Mesendoderm (in vitro differentiated cells): ENCODE data around the gene CELF1.
"Not testable (repeated sequence)": the region's sequence is repeated elsewhere in the genome, so short reads cannot be mapped to it uniquely, and the experiment has no call there.

ENCODE experiments used
- DNase-seq: peaks from one replicate; pipeline ENCODE4 v3.0.0; 2013
- H2AK5ac ChIP-seq: 2 replicates; pipeline ENCODE4 v1.6.1; 2013; ENCODE audit warnings: low read length, inconsistent platforms
- H2BK120ac ChIP-seq: 2 replicates; pipeline ENCODE4 v1.6.1; 2013; ENCODE audit warnings: low read depth, mild to moderate bottlenecking, low read length, moderate library complexity, mixed read lengths
- H2BK15ac ChIP-seq: replicated peaks from 2 replicates; pipeline ENCODE4 v1.6.1; 2013; ENCODE audit warnings: low read depth, mild to moderate bottlenecking, moderate library complexity
- H2BK5ac ChIP-seq: 2 replicates; pipeline ENCODE4 v1.6.1; 2013; ENCODE audit warnings: low read length, inconsistent platforms
- H3K18ac ChIP-seq: 2 replicates; pipeline ENCODE4 v1.6.1; 2013; ENCODE audit warnings: mild to moderate bottlenecking, low read length, mixed read lengths
- H3K23ac ChIP-seq: one replicate; pipeline ENCODE4 v1.6.1; 2013; ENCODE audit warnings: low read length
- H3K27ac ChIP-seq: 2 replicates; pipeline ENCODE4 v1.5.1; 2013; ENCODE audit warnings: low read depth, mild to moderate bottlenecking, inconsistent platforms, low read length, moderate library complexity
- H3K27me3 ChIP-seq: 2 replicates; pipeline ENCODE4 v1.6.1; 2013; ENCODE audit warnings: low read length, control low read depth, mild to moderate bottlenecking, inconsistent platforms; ENCODE audit not compliant: insufficient read depth, poor library complexity
- H3K36me3 ChIP-seq: 2 replicates; pipeline ENCODE4 v1.6.1; 2013; ENCODE audit warnings: low read length, inconsistent platforms; ENCODE audit not compliant: control insufficient read depth, insufficient read depth
- H3K4ac ChIP-seq: one replicate; pipeline ENCODE4 v1.6.1; 2013; ENCODE audit warnings: low read depth, mild to moderate bottlenecking, low read length, moderate library complexity
- H3K4me1 ChIP-seq: 2 replicates; pipeline ENCODE4 v1.6.1; 2013; ENCODE audit warnings: low read depth, low read length, inconsistent platforms; ENCODE audit not compliant: control insufficient read depth
- H3K4me2 ChIP-seq: 2 replicates; pipeline ENCODE4 v1.6.1; 2013; ENCODE audit warnings: low read length
- H3K4me3 ChIP-seq: 2 replicates; pipeline ENCODE4 v1.5.1; 2013; ENCODE audit warnings: mild to moderate bottlenecking, low read length
- H3K56ac ChIP-seq: one replicate; pipeline ENCODE4 v1.6.1; 2013; ENCODE audit warnings: low read length
- H3K79me1 ChIP-seq: 2 replicates; pipeline ENCODE4 v1.6.1; 2013; ENCODE audit warnings: low read length, inconsistent platforms
- H3K79me2 ChIP-seq: 2 replicates; pipeline ENCODE4 v1.6.1; 2013; ENCODE audit warnings: mild to moderate bottlenecking, low read length; ENCODE audit not compliant: control insufficient read depth, insufficient read depth
- H3K9ac ChIP-seq: 2 replicates; pipeline ENCODE4 v1.6.1; 2013; ENCODE audit warnings: low read length, inconsistent platforms
- H4K5ac ChIP-seq: one replicate; pipeline ENCODE4 v1.6.1; 2013; ENCODE audit warnings: low read length
- H4K8ac ChIP-seq: one replicate; pipeline ENCODE4 v1.6.1; 2013; ENCODE audit warnings: low read depth, mild to moderate bottlenecking, control low read depth, low read length, moderate library complexity
- WGBS: extraction: QIAGEN DNeasy Blood & Tissue Kit; methylation state at CpG from one replicate; pipeline ENCODE4 v1.1.7; 2013; ENCODE audit warnings: low lambda C conversion rate, missing lambda C conversion rate; ENCODE audit not compliant: insufficient coverage; ENCODE audit errors: extremely low coverage; 5-methylcytosine and 5-hydroxymethylcytosine counted together

CELF1 gene

DNA sequence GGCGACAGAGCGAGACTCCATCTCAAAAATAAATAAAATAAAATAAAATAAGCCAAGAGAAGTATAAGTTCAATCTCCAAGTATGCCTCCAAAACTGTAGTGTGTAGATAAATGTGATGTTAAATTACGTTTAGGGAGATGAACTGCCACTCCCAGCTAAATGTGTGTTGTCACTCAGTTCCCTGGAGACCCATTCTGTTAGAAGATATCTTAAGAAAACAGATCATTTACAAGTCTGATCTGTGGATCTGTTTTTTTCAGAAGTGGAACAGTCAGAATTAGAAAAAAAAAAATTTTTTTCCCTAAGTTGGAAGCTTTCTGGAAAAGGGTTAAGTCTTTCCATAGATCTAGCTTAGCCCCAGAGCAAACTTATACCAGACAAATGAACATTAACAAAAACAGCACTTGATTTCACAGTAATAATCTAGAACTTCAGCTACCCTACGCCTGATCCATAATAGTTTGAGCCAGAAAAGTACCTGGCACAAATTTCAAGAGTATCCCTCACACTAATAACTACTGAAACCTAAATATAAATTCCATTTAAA, 18.2 kb downstream of the CELF1 start:
- no peak overlapping the region for H3K23ac ChIP-seq
- H2BK5ac ChIP-seq = no peak overlapping the region
- no peak overlapping the region for H4K8ac ChIP-seq
- H3K27me3 ChIP-seq = no peaks in the 10 kb centered on the region
- H3K4me2 ChIP-seq = no peak overlapping the region
- H2AK5ac ChIP-seq = no peak overlapping the region
- H3K79me2 ChIP-seq = peaks cover 88% of the 10 kb centered on the region
- H2BK120ac ChIP-seq = no peak overlapping the region
- no peak overlapping the region for H4K5ac ChIP-seq
- H3K36me3 ChIP-seq = no peaks in the 10 kb centered on the region
- no peak overlapping the region for H3K27ac ChIP-seq
- no peak overlapping the region for H3K18ac ChIP-seq
- H3K56ac ChIP-seq = no peak overlapping the region
- peaks cover 2% of the 10 kb centered on the region for H3K4me1 ChIP-seq
- DNase-seq = no peak
- H3K79me1 ChIP-seq = peaks cover 7% of the 10 kb centered on the region
- WGBS = no CpG with 5 or more reads among the region's 4 CpGs
- H3K9ac ChIP-seq = no peak overlapping the region
- no peak overlapping the region for H3K4me3 ChIP-seq
- no peak overlapping the region for H2BK15ac ChIP-seq
- no peak overlapping the region for H3K4ac ChIP-seq

DNA sequence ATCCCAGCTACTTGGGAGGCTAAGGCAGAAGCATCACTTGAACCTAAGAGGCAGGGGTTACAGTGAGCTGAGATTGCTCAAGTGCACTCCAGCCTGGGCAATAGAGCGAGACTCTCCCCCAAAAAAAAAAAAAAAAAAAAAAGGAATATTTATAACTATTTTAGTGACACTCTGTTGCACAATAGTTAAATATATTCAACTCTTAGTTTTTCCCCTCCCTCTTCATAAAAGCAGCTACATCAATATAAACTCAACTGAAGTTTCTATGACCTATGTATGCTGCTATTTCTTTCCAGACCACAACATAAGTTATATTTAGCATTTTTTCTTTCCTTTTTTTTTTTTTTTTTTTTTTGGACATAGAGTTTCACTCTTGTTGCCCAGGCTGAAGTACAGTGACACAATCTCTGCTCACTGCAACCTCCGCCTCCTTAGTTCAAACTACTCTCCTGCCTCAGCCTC, 19.2 kb downstream of the CELF1 start:
- Histone ChIP-seq H2BK120ac (no peak overlapping the region), H3K4ac (no peak overlapping the region), H2AK5ac (no peak overlapping the region), H3K4me1 (no peaks in the 10 kb centered on the region), H3K79me1 (peaks cover 4% of the 10 kb centered on the region), H4K5ac (no peak overlapping the region), H3K23ac (no peak overlapping the region), H3K79me2 (peaks cover 89% of the 10 kb centered on the region), H4K8ac (no peak overlapping the region), H3K27me3 (no peaks in the 10 kb centered on the region), H3K56ac (no peak overlapping the region), H3K4me3 (no peak overlapping the region), H3K18ac (no peak overlapping the region), H3K9ac (no peak overlapping the region), H3K4me2 (no peak overlapping the region), H3K27ac (no peak overlapping the region), H2BK15ac (no peak overlapping the region), H3K36me3 (no peaks in the 10 kb centered on the region), H2BK5ac (no peak overlapping the region)
- DNase-seq = no peak
- no CpG with 5 or more reads among the region's 2 CpGs for WGBS

DNA sequence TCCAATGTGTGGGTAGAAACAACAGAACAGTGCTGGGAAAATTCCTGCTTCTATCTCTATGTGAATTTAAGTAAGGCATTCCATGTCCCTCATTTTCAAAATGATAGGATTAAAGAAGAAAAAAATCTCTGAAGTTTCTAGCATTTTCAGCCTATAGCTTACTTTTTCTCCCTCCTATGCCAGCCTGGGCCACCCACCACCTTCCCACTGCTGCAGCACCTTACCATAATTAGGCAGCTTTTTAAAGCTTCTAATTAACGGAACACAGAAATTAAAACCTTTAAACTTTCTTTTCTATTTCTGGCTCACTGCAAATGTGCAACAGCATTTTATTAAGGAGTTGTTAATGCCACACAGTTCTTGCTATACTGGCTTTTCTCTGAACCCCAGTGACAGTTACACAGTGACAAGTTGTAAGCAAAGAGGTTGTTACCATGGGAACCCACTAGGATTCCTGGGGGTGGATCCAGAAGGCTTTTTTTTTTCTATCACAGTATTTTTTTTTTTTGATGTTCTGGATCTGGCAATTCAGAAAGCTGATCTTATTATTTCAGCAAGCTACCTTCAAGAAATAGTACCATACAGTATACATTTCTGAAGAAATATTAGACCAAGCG, 20.2 kb downstream of the CELF1 start:
- no peaks in the 10 kb centered on the region for H3K27me3 ChIP-seq
- no peak overlapping the region for H3K27ac ChIP-seq
- no peak overlapping the region for H2BK5ac ChIP-seq
- peak; percentile 73 for DNase-seq
- peaks cover 91% of the 10 kb centered on the region for H3K79me2 ChIP-seq
- no peak overlapping the region for H3K56ac ChIP-seq
- peaks cover 4% of the 10 kb centered on the region for H3K79me1 ChIP-seq
- H3K18ac ChIP-seq = no peak overlapping the region
- H2AK5ac ChIP-seq = no peak overlapping the region
- H4K5ac ChIP-seq = no peak overlapping the region
- no peak overlapping the region for H2BK15ac ChIP-seq
- WGBS = no CpG with 5 or more reads among the region's 2 CpGs
- H3K4me3 ChIP-seq = no peak overlapping the region
- H3K4me1 ChIP-seq = no peaks in the 10 kb centered on the region
- no peak overlapping the region for H3K9ac ChIP-seq
- no peak overlapping the region for H3K4me2 ChIP-seq
- H3K4ac ChIP-seq = no peak overlapping the region
- H4K8ac ChIP-seq = no peak overlapping the region
- no peak overlapping the region for H3K23ac ChIP-seq
- H3K36me3 ChIP-seq = no peaks in the 10 kb centered on the region
- H2BK120ac ChIP-seq = no peak overlapping the region

DNA sequence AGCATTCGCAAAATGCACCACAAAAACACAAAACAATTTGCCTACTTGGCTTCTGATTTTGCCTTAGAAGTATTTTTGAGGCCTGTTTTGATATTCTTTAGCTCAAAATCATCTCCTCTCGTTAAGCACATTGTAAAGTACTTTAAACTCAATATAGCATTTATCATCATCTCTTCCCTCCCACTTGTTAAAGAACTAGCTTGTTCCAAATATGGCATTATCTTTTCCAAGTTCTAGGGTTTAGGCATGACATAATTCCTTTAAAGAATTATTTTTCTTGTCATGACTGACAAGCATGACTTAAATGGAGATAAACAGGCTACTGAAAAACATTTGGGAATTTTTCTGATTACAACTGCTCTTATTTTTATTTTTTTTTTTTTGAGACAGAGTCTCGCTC, 21.3 kb downstream of the CELF1 start:
- Histone ChIP-seq H3K27me3 (no peaks in the 10 kb centered on the region), H2BK120ac (no peak overlapping the region), H3K4ac (no peak overlapping the region), H3K4me1 (no peaks in the 10 kb centered on the region), H3K4me3 (no peak overlapping the region), H3K79me2 (peaks cover 89% of the 10 kb centered on the region), H3K18ac (no peak overlapping the region), H2AK5ac (no peak overlapping the region), H3K4me2 (no peak overlapping the region), H3K27ac (no peak overlapping the region), H3K9ac (no peak overlapping the region), H3K79me1 (peaks cover 4% of the 10 kb centered on the region), H3K56ac (no peak overlapping the region), H4K8ac (no peak overlapping the region), H3K36me3 (no peaks in the 10 kb centered on the region), H2BK15ac (no peak overlapping the region), H3K23ac (no peak overlapping the region), H4K5ac (no peak overlapping the region), H2BK5ac (no peak overlapping the region)
- WGBS = no CpG with 5 or more reads among the region's 3 CpGs
- DNase-seq = no peak

DNA sequence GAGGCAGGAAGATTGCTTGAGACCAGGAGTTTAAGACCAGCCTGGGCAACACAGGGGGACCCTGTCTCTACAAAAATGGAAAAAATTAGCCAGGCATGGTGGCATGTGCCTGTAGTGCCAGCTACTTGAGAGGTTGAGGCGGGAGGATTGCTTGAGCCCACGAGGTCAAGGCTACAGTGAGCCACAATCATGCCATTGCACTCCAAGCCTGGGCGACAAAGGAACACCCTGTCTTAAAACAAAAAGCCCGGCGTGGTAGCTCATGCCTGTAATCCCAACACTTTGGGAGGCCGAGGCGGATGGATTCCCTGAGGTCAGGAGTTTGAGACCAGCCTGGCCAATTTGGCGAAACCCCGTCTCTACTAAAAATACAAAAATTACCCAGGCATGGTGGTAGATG, 22.2 kb downstream of the CELF1 start:
- H3K18ac ChIP-seq, H3K4me2 ChIP-seq, H3K27ac ChIP-seq, H3K4me3 ChIP-seq, H3K4ac ChIP-seq, H3K23ac ChIP-seq, H2BK120ac ChIP-seq, H2AK5ac ChIP-seq, H3K9ac ChIP-seq, H4K5ac ChIP-seq, H2BK5ac ChIP-seq, H3K4me1 ChIP-seq, DNase-seq, H3K36me3 ChIP-seq, H4K8ac ChIP-seq, H2BK15ac ChIP-seq, H3K56ac ChIP-seq, H3K27me3 ChIP-seq, H3K79me1 ChIP-seq: not testable (repeated sequence)
- WGBS = no CpG with 5 or more reads among the region's 9 CpGs
- peaks cover 88% of the 10 kb centered on the region for H3K79me2 ChIP-seq

DNA sequence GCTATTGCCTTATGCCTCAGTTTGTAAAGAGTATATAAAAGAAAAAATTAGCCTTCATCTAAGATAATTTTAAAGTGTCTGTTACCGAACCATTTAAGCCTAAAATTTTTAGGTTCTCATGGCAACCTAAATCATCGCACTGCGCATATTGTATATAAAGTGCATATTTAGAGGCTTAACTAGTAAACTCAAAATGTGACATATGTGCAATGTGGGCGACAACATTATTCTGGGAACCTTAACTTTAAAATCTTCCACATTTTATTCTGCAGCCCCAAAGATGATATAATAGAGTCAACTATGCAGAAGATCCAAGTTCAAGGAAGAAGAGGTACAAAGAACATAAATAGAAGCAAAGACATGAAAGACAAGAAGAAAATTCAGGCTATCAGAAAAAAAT, 23.0 kb downstream of the CELF1 start:
- no peak overlapping the region for H3K4me2 ChIP-seq
- H3K27me3 ChIP-seq = no peaks in the 10 kb centered on the region
- no peak overlapping the region for H3K27ac ChIP-seq
- H2BK120ac ChIP-seq = no peak overlapping the region
- peaks cover 4% of the 10 kb centered on the region for H3K79me1 ChIP-seq
- DNase-seq = no peak
- no peak overlapping the region for H4K8ac ChIP-seq
- no CpG with 5 or more reads among the region's 4 CpGs for WGBS
- no peaks in the 10 kb centered on the region for H3K4me1 ChIP-seq
- H3K4ac ChIP-seq = no peak overlapping the region
- H2AK5ac ChIP-seq = no peak overlapping the region
- H3K18ac ChIP-seq = no peak overlapping the region
- H3K36me3 ChIP-seq = no peaks in the 10 kb centered on the region
- no peak overlapping the region for H3K56ac ChIP-seq
- no peak overlapping the region for H3K23ac ChIP-seq
- no peak overlapping the region for H4K5ac ChIP-seq
- H2BK5ac ChIP-seq = no peak overlapping the region
- H2BK15ac ChIP-seq = no peak overlapping the region
- no peak overlapping the region for H3K9ac ChIP-seq
- H3K4me3 ChIP-seq = no peak overlapping the region
- H3K79me2 ChIP-seq = peaks cover 89% of the 10 kb centered on the region
